Heart left ventricle (tissue), 16 donors: ENCODE data around the gene MACF1. TPM values are rescaled to one million over a fixed set of nuclear protein-coding genes. Genes with fewer than 3 reads are reported as not detected.
"Not testable (repeated sequence)": the region's sequence is repeated elsewhere in the genome, so short reads cannot be mapped to it uniquely, and the experiment has no call there.

ENCODE experiments used
- ATAC-seq, 4 donors: fragments of 200-7000 bp; cut with Tn5 transposase; one replicate each; pipeline ENCODE4 v1.9.1; 2020 to 2022; ENCODE audit warnings: moderate library complexity in 4 of 4, mild to moderate bottlenecking in 3 of 4, moderate number of reproducible peaks in 1 of 4
- DNase-seq, 5 donors: peaks; one replicate each; pipeline ENCODE4 v3.0.0-alpha.2; 2020
- H3K27ac ChIP-seq, 12 donors: fragments of 200-600 bp; sonication (generic) in 4 of 12; one replicate each; pipeline versions ENCODE4 v1.5.0 to v1.8.0; 2016 to 2022; ENCODE audit warnings: mild to moderate bottlenecking in 2 of 12
- H3K27me3 ChIP-seq, 9 donors: fragments of 200-600 bp; sonication (generic) in 2 of 9; one replicate each; pipeline versions ENCODE4 v1.5.1 to v1.8.0; 2016 to 2022; ENCODE audit warnings: mild to moderate bottlenecking in 3 of 9
- H3K36me3 ChIP-seq, 9 donors: fragments of 200-600 bp; sonication (generic) in 2 of 9; one replicate each; pipeline versions ENCODE4 v1.5.0 to v1.8.0; 2018 to 2022; ENCODE audit warnings: mild to moderate bottlenecking in 2 of 9
- H3K4me1 ChIP-seq, 12 donors: fragments of 200-600 bp; sonication (generic) in 4 of 12; one replicate each; pipeline versions ENCODE4 v1.5.0 to v1.8.0; 2016 to 2022; ENCODE audit warnings: mild to moderate bottlenecking in 3 of 12
- H3K4me3 ChIP-seq, 12 donors: fragments of 200-600 bp; sonication (generic) in 4 of 12; one replicate each; pipeline versions ENCODE4 v1.5.0 to v1.8.0; 2017 to 2022; ENCODE audit warnings: mild to moderate bottlenecking in 9 of 12, moderate library complexity in 4 of 12
- H3K9me3 ChIP-seq, 12 donors: fragments of 200-600 bp; sonication (generic) in 4 of 12; one replicate each; pipeline versions ENCODE4 v1.5.0 to v1.8.0; 2016 to 2022; ENCODE audit warnings: mild to moderate bottlenecking in 1 of 12
- POLR2A ChIP-seq, 2 donors: fragments of 450-650 bp; IDR thresholded peaks; one replicate each; pipeline ENCODE4 v1.6.1; 2017; ENCODE audit warnings: antibody characterized with exemption in 2 of 2, mild to moderate bottlenecking in 2 of 2, moderate library complexity in 2 of 2
- WGBS, 4 donors: extraction: QIAGEN DNeasy Blood & Tissue Kit in 2 of 4; methylation state at CpG; one replicate each; pipeline versions ENCODE4 v1.1.5 to v1.1.7; 2013 to 2018; 5-methylcytosine and 5-hydroxymethylcytosine counted together
- intact Hi-C, 10 donors: fragments of 100-400 bp; cut with DNase I; formaldehyde crosslinking; loops; one replicate each; pipeline versions ENCODE4 v1.11.1 to v1.14.2; 2022
- polyA plus RNA-seq, 2 donors: library from polyadenylated mRNA; stranded (reverse); fragments of 200-250 nt; gene quantifications; one replicate each; pipeline ENCODE4 v1.2.3, GENCODE V29; 2013
- total RNA-seq, 9 donors: library from RNA; depleted of rRNA in 2 of 9; stranded (reverse); fragments of >200 nt in 2 of 9; fragmentation: NEBNext Ultra II Directional in 3 of 9; extraction: Animal tissue kit (Norgen Biotek cat#: 25700) in 3 of 9; gene quantifications; one replicate each; pipeline versions ENCODE4 v1.1.0 to v1.2.4, GENCODE V29; 2016 to 2023
- TF ChIP-seq, protein P1 (sequence below), 12 donors: fragments of 200-600 bp; sonication (generic) in 4 of 12; IDR thresholded peaks; one replicate each; pipeline versions ENCODE4 v1.5.0 to v1.8.0; 2018 to 2022; ENCODE audit warnings: antibody characterized with exemption in 12 of 12, mild to moderate bottlenecking in 5 of 12
- donor health status: ischemic (EF 13 %, LVEDD 7.1; RV severe dilation, severe dysfunction).
- donor health status: healthy with polysubstance abuse.
- donor health status: DM: no; HTN: yes; CAD: no.
- donor health status: DM: no; HTN: no; CAD: no.
- donor health status: ischemic (EF 25% LVEDD 6.9; RV normal size, moderate dysfunction).
- donor health status: ischemic (EF 25% LVEDD 5.7; RV mildly dilated, moderate dysfunction).
- donor health status: healthy.
- donor health status: DM: yes; HTN: yes; CAD: no.
- donor health status: ischemic (EF 35%, LVEDD 5.7; RV mildly dilated, moderate dysfunction).
- donor health status: nonischemic (EF 11% LVEDD 7.7; RV severe dilation, severe dysfunction).
- donor health status: DM: yes; HTN: yes; CAD: no.
- donor health status: PGD.
- donor health status: ischemic (EF 29% LVEDD 5.4; RV normal size, mild dysfunction).
- donor health status: nonischemic (EF 23%, LVEDD 6.1; RV moderate dilation, normal function).

Gene MACF1
- total and polyA plus RNA-seq, 11 donors, result 102 to 436 (median 251) TPM

- DNase-seq (no peak), ATAC-seq (no peak)
- intact Hi-C loops, result loop anchor here in 3 of 10 donors (10.0 kb wide), 1 partner anchor 45 kb away; no protein-coding TSS in a partner anchor
- Histone ChIP-seq H3K4me1 (peaks cover 0 to 24% (median 5%) of the 10 kb centered on the region in 12 donors), H3K9me3 (no peaks in the 10 kb centered on the region), H3K27me3 (peaks cover 0 to 27% (median 9%) of the 10 kb centered on the region in 9 donors), H3K27ac (no peak overlapping the region), H3K4me3 (no peak overlapping the region), H3K36me3 (peaks cover 0 to 38% (median 32%) of the 10 kb centered on the region in 9 donors)
- WGBS, 4 donors, result 65 to 75% (median 66%) methylated on average over 13 of the region's 13 CpGs
- no peak for TF ChIP-seq POLR2A (IDR thresholded peaks at IDR 0.05)
- TF ChIP-seq, protein P1, sequence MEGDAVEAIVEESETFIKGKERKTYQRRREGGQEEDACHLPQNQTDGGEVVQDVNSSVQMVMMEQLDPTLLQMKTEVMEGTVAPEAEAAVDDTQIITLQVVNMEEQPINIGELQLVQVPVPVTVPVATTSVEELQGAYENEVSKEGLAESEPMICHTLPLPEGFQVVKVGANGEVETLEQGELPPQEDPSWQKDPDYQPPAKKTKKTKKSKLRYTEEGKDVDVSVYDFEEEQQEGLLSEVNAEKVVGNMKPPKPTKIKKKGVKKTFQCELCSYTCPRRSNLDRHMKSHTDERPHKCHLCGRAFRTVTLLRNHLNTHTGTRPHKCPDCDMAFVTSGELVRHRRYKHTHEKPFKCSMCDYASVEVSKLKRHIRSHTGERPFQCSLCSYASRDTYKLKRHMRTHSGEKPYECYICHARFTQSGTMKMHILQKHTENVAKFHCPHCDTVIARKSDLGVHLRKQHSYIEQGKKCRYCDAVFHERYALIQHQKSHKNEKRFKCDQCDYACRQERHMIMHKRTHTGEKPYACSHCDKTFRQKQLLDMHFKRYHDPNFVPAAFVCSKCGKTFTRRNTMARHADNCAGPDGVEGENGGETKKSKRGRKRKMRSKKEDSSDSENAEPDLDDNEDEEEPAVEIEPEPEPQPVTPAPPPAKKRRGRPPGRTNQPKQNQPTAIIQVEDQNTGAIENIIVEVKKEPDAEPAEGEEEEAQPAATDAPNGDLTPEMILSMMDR (IDR thresholded peaks at IDR 0.05), result no peak
These were observed 285.2 kb downstream of the MACF1 start for GRCh38 chr1:39489567-39490239.

DNA sequence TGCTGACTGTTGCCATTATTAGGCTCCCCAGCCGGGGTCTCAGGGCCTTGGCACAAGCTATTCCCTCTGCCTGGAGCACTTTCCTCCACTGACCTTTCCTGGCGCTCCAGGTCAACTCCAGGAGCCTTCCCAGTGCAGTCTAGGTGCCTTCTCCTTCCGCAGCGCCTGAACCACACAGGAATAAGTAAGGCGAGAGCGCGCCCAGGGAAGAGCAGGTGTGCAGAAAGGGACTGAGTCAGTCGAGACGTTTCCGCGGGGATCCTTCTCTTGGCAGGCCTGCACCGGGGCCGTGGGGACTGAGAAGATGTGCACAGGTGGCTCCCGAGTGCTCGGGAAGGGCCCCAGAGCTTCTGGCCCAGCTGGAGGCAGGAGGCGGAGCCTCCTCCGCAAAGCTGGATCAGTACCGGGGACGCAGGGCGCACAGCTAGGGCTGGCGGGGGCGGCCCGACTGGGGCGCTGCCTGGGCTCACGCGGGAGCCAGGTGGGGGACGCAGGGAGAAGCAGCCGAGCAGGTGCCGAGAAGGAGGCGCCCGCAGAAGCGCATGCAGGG, 286.2 kb downstream of the MACF1 start:
- Histone ChIP-seq H3K4me1 (peaks cover 0 to 17% (median 4%) of the 10 kb centered on the region in 12 donors), H3K27ac (no peak overlapping the region), H3K4me3 (peak overlapping the region; percentile 26 to 59 (median 46)), H3K9me3 (no peaks in the 10 kb centered on the region), H3K27me3 (peaks cover 0 to 27% (median 9%) of the 10 kb centered on the region in 9 donors), H3K36me3 (peaks cover 0 to 28% (median 23%) of the 10 kb centered on the region in 9 donors)
- DNase-seq (no peak), ATAC-seq (peak in 3 of 4 donors; percentile 7 to 37 (median 15))
- TF ChIP-seq, protein P1 (IDR thresholded peaks at IDR 0.05), result no peak
- no peak for TF ChIP-seq POLR2A (IDR thresholded peaks at IDR 0.05)
- 10 to 19% (median 19%) methylated on average over 18 to 32 of the region's 32 CpGs for WGBS, 4 donors
- intact Hi-C loops, result no loop called here

DNA sequence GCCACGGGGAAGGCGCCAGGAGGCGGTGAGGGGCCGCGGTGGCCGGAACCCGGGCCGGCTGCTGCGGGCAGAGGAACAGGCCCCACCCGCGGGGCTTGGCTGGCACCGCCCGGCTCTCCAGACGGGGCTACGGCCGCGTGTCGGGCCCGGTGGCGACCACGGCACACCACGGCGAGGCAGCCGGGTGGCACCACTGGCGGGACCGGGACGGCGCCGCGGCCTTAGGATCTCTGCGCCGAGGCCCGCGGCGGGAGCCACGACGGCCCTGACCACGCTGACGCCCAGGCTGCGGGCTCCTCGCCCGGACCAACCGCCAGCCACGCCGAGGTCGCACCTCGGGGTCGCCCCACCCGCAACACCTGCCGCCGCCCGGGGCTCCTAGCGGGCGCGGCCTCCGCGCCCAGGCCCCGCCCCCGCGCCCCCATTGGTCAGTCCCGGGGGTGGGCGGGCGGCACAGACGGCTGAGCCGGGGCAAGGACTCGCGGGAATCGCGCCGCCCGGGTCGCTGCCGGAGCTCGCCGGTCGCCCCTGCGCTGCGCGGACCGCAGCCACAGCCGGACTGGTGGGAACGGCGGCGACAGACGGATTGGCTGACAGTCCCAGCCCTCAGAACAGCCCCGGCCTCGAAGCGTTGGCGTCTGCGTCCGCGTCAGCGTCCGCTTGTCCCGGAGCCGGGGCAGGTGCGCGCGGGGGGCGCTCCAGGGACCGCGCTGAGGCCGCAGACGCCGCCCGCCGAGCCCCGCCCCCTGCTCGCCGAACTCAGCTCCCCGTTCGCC, 286.8 kb downstream of the MACF1 start, which contains the start of gene BMP8A:
Gene BMP8A (plus strand): TSS at position 491 of the 776 bp plus-strand sequence. CDS start 356 bp downstream, outside the sequence.
- peaks cover 0 to 21% (median 16%) of the 10 kb centered on the region in 9 donors for H3K36me3 ChIP-seq
- H3K9me3 ChIP-seq, result no peaks in the 10 kb centered on the region
- WGBS, 4 donors, result 1% methylated on average over 45 to 112 of the region's 112 CpGs
- ATAC-seq (peak in 3 of 4 donors; percentile 59 to 81 (median 78)), DNase-seq (peak; percentile 51 to 80 (median 61))
- H3K4me1 ChIP-seq, result peaks cover 0 to 17% (median 4%) of the 10 kb centered on the region in 12 donors
- peaks cover 0 to 27% (median 9%) of the 10 kb centered on the region in 9 donors for H3K27me3 ChIP-seq
- peak within 1 kb of the TSS; percentile 26 to 59 (median 46) for H3K4me3 ChIP-seq
- TF ChIP-seq POLR2A (IDR thresholded peaks at IDR 0.05), result no peak
- TF ChIP-seq, protein P1 (IDR thresholded peaks at IDR 0.05), result no peak
- H3K27ac ChIP-seq, result no peak within 1 kb of the TSS
- intact Hi-C loops, result no loop called here

DNA sequence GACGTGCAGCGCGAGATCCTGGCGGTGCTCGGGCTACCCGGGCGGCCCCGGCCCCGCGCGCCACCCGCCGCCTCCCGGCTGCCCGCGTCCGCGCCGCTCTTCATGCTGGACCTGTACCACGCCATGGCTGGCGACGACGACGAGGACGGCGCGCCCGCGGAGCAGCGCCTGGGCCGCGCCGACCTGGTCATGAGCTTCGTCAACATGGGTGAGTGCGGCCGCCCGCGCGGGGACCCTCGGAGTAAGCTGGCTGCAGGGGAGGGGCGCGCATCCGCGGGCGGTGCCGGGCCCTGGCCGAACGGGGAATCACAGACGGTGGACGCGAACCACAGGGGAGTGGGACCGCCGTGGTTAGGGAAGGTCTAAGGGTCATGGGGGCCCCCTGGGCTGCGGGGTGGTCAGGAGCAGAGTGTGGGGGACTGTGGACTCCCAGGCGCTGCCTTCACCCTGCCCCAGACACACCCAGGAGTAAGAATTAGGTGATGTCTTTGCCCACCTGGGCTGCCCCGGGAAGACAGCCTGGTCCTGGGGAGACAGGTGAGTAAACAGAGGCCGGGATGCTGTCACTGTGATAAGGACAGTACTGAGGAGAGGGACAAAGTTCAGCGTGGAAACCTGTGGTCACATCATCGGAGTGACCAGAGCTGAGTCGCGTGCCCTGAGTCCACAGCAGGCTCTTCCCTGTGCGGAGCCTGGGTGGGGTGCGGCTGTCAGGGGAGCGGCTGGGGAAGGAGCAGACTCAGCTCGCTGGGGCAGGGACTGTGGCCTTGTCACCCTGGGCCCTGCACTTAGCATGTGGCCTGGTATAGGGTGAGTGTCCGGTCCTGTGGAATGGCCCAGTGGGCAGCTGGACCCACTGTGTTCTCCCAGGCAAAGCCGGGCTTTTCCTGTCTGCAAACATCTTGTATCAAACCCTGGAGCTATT, 287.9 kb downstream of the MACF1 start:
- H3K27ac ChIP-seq, intact Hi-C loops, ATAC-seq, DNase-seq, H3K9me3 ChIP-seq: not testable (repeated sequence)
- peaks cover 0 to 17% (median 4%) of the 10 kb centered on the region in 12 donors for H3K4me1 ChIP-seq
- 21 to 43% (median 25%) methylated on average over 27 to 67 of the region's 67 CpGs for WGBS, 4 donors
- peaks cover 0 to 11% (median 6%) of the 10 kb centered on the region in 9 donors for H3K36me3 ChIP-seq
- H3K27me3 ChIP-seq, result peaks cover 0 to 27% (median 9%) of the 10 kb centered on the region in 9 donors
- peak overlapping the region in 4 of 12 donors; percentile 53 to 59 (median 56) for H3K4me3 ChIP-seq

GRCh38 chr1:39493043-39493810, 288.7 kb downstream of the MACF1 start:
- intact Hi-C loops, H3K36me3 ChIP-seq, DNase-seq, H3K27ac ChIP-seq, H3K9me3 ChIP-seq: not testable (repeated sequence)
- WGBS, 4 donors, result 89 to 94% (median 91%) methylated on average over 10 to 13 of the region's 13 CpGs
- peak in 2 of 4 donors; percentile 7 to 14 for ATAC-seq
- peak overlapping the region in 1 of 12 donors; percentile 59 for H3K4me3 ChIP-seq
- H3K4me1 ChIP-seq, result peaks cover 0 to 17% (median 6%) of the 10 kb centered on the region in 12 donors
- H3K27me3 ChIP-seq, result peaks cover 0 to 27% (median 9%) of the 10 kb centered on the region in 9 donors
